WTC11 (cell line): ENCODE measurements around the gene SP100. TPM values are rescaled to one million over a fixed set of nuclear protein-coding genes. Genes with fewer than 3 reads are reported as not detected.

Experiments
- ATAC-seq: fragments of 200-7000 bp; cut with Tn5 transposase; 2 replicates; pipeline ENCODE4 v1.10.0; 2021; ENCODE audit warnings: mild to moderate bottlenecking, moderate library complexity
- CTCF ChIA-PET: fragments of 300-600 bp; sonication (Branson Sonifier 250); formaldehyde crosslinking; loops from one replicate; lab custom pipeline; 2021; ENCODE audit warnings: antibody characterized with exemption; lab: Charles Lee
- POLR2A ChIA-PET: fragments of 350-600 bp; sonication (Branson Sonifier 250); formaldehyde crosslinking; loops from one replicate; lab custom pipeline; 2021; ENCODE audit warnings: antibody characterized with exemption; lab: Charles Lee
- DNase-seq: peaks from one replicate; pipeline ENCODE4 v3.0.0; 2021; ENCODE audit warnings: low spot score
- H3K27ac Mint-ChIP-seq: 2 replicates; pipeline ENCODE4 v1.8.0; 2021; ENCODE audit warnings: mixed read lengths
- H3K27me3 Mint-ChIP-seq: 2 replicates; pipeline ENCODE4 v1.8.0; 2021; ENCODE audit warnings: low read depth, mild to moderate bottlenecking, moderate library complexity, mixed read lengths
- H3K36me3 Mint-ChIP-seq: 2 replicates; pipeline ENCODE4 v1.8.0; 2021; ENCODE audit warnings: mixed read lengths
- H3K4me1 Mint-ChIP-seq: 2 replicates; pipeline ENCODE4 v1.8.0; 2022; ENCODE audit warnings: mixed read lengths
- H3K4me3 Mint-ChIP-seq: 2 replicates; pipeline ENCODE4 v1.8.0; 2021; ENCODE audit warnings: mild to moderate bottlenecking, moderate library complexity, mixed read lengths
- H3K9me3 Mint-ChIP-seq: 2 replicates; pipeline ENCODE4 v1.8.0; 2021; ENCODE audit warnings: mixed read lengths
- CBFB ChIP-seq: sonication (generic); formaldehyde crosslinking; IDR thresholded peaks from 2 replicates; pipeline ENCODE4 v1.8.1; 2022; ENCODE audit warnings: mild to moderate bottlenecking, low read depth, missing genetic modification reagents
- CREM ChIP-seq: sonication (generic); formaldehyde crosslinking; IDR thresholded peaks from 2 replicates; pipeline ENCODE4 v1.8.1; 2022; ENCODE audit warnings: mild to moderate bottlenecking, missing genetic modification reagents, moderate library complexity
- FOXK1 ChIP-seq: sonication (generic); formaldehyde crosslinking; IDR thresholded peaks from 2 replicates; pipeline ENCODE4 v1.8.0; 2022; ENCODE audit warnings: mild to moderate bottlenecking, moderate library complexity, missing genetic modification reagents
- RELA ChIP-seq: sonication (generic); formaldehyde crosslinking; IDR thresholded peaks from 2 replicates; pipeline ENCODE4 v1.8.1; 2022; ENCODE audit warnings: missing genetic modification reagents, mild to moderate bottlenecking, borderline replicate concordance
- RORB ChIP-seq: fragments of 250-450 bp; sonication (Bioruptor Pico); IDR thresholded peaks from 2 replicates; pipeline ENCODE4 v1.9.0; 2021; ENCODE audit warnings: mild to moderate bottlenecking
- SMAD4 ChIP-seq: sonication (generic); formaldehyde crosslinking; IDR thresholded peaks from 2 replicates; pipeline ENCODE4 v1.8.0; 2022; ENCODE audit warnings: mild to moderate bottlenecking, missing genetic modification reagents
- ZBTB21 ChIP-seq: sonication (generic); formaldehyde crosslinking; IDR thresholded peaks from 2 replicates; pipeline ENCODE4 v1.8.1; 2023; ENCODE audit warnings: mild to moderate bottlenecking, missing genetic modification reagents, borderline replicate concordance
- ZNF138 ChIP-seq: sonication (generic); formaldehyde crosslinking; conservative IDR thresholded peaks from 2 replicates; pipeline ENCODE4 v1.8.1; 2022; ENCODE audit warnings: mild to moderate bottlenecking, moderate library complexity, missing genetic modification reagents
- ZNF671 ChIP-seq: fragments of 250-450 bp; sonication (Bioruptor Pico); IDR thresholded peaks from 2 replicates; pipeline ENCODE4 v1.8.0; 2021; ENCODE audit warnings: mild to moderate bottlenecking
- total RNA-seq: library from RNA; stranded (reverse); gene quantifications from 3 replicates; pipeline ENCODE4 v1.2.3, GENCODE V29; 2021
- TF ChIP-seq, protein P1 (sequence below): sonication (generic); formaldehyde crosslinking; IDR thresholded peaks from 2 replicates; pipeline ENCODE4 v1.8.0; 2022; ENCODE audit warnings: mild to moderate bottlenecking, missing genetic modification reagents
- TF ChIP-seq, protein P2 (sequence below): sonication (generic); formaldehyde crosslinking; IDR thresholded peaks from 2 replicates; pipeline ENCODE4 v1.8.1; 2022; ENCODE audit warnings: mild to moderate bottlenecking, missing genetic modification reagents, moderate library complexity, borderline replicate concordance
- TF ChIP-seq, protein P3 (sequence below): sonication (generic); formaldehyde crosslinking; IDR thresholded peaks from 2 replicates; pipeline ENCODE4 v1.8.1; 2023; ENCODE audit warnings: mild to moderate bottlenecking, missing genetic modification reagents, moderate library complexity
- TF ChIP-seq, protein P4 (sequence below): sonication (generic); formaldehyde crosslinking; IDR thresholded peaks from 2 replicates; pipeline ENCODE4 v1.8.0; 2023; ENCODE audit warnings: mild to moderate bottlenecking, missing genetic modification reagents
- TF ChIP-seq, protein P5 (sequence below): sonication (generic); formaldehyde crosslinking; IDR thresholded peaks from 2 replicates; pipeline ENCODE4 v1.8.1; 2022; ENCODE audit warnings: low read depth, missing genetic modification reagents, borderline replicate concordance
- TF ChIP-seq, protein P6 (sequence below): sonication (generic); formaldehyde crosslinking; IDR thresholded peaks from 2 replicates; pipeline ENCODE4 v1.8.0; 2023; ENCODE audit warnings: missing genetic modification reagents, mild to moderate bottlenecking, borderline replicate concordance
- TF ChIP-seq, protein P7 (sequence below): sonication (generic); formaldehyde crosslinking; IDR thresholded peaks from 2 replicates; pipeline ENCODE4 v1.8.1; 2023; ENCODE audit warnings: mild to moderate bottlenecking, missing genetic modification reagents, moderate library complexity
- TF ChIP-seq, protein P8 (sequence below): fragments of 250-450 bp; sonication (Bioruptor Pico); conservative IDR thresholded peaks from 2 replicates; pipeline ENCODE4 v1.9.0; 2021; ENCODE audit warnings: mild to moderate bottlenecking
- TF ChIP-seq, protein P9 (sequence below): sonication (generic); formaldehyde crosslinking; IDR thresholded peaks from 2 replicates; pipeline ENCODE4 v1.8.0; 2022; ENCODE audit warnings: missing genetic modification reagents

SP100 gene
- total RNA-seq, 1 experiment from 2014 or later, result 1.3 TPM

DNA sequence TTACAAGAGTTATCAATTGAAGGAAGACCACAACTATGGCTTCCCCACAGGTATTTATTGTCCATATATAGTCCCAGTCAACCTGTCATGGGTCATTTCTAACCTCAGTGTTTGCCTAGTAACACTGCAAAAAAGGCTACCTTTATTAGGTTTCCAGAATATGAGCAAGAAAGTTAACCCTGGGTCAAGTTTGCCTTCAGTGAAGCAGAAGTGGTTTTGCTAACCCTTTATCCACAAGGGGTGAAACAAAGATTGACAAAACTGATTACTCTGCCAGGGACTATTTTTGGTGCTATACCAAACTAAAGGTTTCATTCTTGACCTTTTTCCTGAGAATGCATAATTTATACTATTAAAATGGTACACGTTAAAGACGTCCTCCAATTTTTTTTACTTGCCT lies 28.8 kb downstream of the SP100 start:
- POLR2A ChIA-PET, result no interaction called here
- TF ChIP-seq, protein P1, sequence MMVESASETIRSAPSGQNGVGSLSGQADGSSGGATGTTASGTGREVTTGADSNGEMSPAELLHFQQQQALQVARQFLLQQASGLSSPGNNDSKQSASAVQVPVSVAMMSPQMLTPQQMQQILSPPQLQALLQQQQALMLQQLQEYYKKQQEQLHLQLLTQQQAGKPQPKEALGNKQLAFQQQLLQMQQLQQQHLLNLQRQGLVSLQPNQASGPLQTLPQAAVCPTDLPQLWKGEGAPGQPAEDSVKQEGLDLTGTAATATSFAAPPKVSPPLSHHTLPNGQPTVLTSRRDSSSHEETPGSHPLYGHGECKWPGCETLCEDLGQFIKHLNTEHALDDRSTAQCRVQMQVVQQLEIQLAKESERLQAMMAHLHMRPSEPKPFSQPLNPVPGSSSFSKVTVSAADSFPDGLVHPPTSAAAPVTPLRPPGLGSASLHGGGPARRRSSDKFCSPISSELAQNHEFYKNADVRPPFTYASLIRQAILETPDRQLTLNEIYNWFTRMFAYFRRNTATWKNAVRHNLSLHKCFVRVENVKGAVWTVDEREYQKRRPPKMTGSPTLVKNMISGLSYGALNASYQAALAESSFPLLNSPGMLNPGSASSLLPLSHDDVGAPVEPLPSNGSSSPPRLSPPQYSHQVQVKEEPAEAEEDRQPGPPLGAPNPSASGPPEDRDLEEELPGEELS (CRISPR knock-in tag), result no peak
- no peak for TF ChIP-seq CREM (CRISPR knock-in tag)
- TF ChIP-seq, protein P2, sequence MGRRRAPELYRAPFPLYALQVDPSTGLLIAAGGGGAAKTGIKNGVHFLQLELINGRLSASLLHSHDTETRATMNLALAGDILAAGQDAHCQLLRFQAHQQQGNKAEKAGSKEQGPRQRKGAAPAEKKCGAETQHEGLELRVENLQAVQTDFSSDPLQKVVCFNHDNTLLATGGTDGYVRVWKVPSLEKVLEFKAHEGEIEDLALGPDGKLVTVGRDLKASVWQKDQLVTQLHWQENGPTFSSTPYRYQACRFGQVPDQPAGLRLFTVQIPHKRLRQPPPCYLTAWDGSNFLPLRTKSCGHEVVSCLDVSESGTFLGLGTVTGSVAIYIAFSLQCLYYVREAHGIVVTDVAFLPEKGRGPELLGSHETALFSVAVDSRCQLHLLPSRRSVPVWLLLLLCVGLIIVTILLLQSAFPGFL (CRISPR knock-in tag), result no peak
- TF ChIP-seq, protein P3, sequence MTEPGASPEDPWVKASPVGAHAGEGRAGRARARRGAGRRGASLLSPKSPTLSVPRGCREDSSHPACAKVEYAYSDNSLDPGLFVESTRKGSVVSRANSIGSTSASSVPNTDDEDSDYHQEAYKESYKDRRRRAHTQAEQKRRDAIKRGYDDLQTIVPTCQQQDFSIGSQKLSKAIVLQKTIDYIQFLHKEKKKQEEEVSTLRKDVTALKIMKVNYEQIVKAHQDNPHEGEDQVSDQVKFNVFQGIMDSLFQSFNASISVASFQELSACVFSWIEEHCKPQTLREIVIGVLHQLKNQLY (CRISPR knock-in tag), result no peak
- TF ChIP-seq ZNF671, result no peak
- TF ChIP-seq, protein P4, sequence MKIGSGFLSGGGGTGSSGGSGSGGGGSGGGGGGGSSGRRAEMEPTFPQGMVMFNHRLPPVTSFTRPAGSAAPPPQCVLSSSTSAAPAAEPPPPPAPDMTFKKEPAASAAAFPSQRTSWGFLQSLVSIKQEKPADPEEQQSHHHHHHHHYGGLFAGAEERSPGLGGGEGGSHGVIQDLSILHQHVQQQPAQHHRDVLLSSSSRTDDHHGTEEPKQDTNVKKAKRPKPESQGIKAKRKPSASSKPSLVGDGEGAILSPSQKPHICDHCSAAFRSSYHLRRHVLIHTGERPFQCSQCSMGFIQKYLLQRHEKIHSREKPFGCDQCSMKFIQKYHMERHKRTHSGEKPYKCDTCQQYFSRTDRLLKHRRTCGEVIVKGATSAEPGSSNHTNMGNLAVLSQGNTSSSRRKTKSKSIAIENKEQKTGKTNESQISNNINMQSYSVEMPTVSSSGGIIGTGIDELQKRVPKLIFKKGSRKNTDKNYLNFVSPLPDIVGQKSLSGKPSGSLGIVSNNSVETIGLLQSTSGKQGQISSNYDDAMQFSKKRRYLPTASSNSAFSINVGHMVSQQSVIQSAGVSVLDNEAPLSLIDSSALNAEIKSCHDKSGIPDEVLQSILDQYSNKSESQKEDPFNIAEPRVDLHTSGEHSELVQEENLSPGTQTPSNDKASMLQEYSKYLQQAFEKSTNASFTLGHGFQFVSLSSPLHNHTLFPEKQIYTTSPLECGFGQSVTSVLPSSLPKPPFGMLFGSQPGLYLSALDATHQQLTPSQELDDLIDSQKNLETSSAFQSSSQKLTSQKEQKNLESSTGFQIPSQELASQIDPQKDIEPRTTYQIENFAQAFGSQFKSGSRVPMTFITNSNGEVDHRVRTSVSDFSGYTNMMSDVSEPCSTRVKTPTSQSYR (CRISPR knock-in tag), result no peak
- no peak for TF ChIP-seq ZBTB21 (CRISPR knock-in tag)
- TF ChIP-seq, protein P5, sequence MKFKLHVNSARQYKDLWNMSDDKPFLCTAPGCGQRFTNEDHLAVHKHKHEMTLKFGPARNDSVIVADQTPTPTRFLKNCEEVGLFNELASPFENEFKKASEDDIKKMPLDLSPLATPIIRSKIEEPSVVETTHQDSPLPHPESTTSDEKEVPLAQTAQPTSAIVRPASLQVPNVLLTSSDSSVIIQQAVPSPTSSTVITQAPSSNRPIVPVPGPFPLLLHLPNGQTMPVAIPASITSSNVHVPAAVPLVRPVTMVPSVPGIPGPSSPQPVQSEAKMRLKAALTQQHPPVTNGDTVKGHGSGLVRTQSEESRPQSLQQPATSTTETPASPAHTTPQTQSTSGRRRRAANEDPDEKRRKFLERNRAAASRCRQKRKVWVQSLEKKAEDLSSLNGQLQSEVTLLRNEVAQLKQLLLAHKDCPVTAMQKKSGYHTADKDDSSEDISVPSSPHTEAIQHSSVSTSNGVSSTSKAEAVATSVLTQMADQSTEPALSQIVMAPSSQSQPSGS (CRISPR knock-in tag), result no peak
- TF ChIP-seq ZNF138 (CRISPR knock-in tag), result no peak
- TF ChIP-seq FOXK1 (CRISPR knock-in tag), result no peak
- no peak for TF ChIP-seq RELA (CRISPR knock-in tag)
- no peak for TF ChIP-seq RORB
- TF ChIP-seq SMAD4 (CRISPR knock-in tag), result no peak
- TF ChIP-seq, protein P6, sequence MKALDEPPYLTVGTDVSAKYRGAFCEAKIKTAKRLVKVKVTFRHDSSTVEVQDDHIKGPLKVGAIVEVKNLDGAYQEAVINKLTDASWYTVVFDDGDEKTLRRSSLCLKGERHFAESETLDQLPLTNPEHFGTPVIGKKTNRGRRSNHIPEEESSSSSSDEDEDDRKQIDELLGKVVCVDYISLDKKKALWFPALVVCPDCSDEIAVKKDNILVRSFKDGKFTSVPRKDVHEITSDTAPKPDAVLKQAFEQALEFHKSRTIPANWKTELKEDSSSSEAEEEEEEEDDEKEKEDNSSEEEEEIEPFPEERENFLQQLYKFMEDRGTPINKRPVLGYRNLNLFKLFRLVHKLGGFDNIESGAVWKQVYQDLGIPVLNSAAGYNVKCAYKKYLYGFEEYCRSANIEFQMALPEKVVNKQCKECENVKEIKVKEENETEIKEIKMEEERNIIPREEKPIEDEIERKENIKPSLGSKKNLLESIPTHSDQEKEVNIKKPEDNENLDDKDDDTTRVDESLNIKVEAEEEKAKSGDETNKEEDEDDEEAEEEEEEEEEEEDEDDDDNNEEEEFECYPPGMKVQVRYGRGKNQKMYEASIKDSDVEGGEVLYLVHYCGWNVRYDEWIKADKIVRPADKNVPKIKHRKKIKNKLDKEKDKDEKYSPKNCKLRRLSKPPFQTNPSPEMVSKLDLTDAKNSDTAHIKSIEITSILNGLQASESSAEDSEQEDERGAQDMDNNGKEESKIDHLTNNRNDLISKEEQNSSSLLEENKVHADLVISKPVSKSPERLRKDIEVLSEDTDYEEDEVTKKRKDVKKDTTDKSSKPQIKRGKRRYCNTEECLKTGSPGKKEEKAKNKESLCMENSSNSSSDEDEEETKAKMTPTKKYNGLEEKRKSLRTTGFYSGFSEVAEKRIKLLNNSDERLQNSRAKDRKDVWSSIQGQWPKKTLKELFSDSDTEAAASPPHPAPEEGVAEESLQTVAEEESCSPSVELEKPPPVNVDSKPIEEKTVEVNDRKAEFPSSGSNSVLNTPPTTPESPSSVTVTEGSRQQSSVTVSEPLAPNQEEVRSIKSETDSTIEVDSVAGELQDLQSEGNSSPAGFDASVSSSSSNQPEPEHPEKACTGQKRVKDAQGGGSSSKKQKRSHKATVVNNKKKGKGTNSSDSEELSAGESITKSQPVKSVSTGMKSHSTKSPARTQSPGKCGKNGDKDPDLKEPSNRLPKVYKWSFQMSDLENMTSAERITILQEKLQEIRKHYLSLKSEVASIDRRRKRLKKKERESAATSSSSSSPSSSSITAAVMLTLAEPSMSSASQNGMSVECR (CRISPR knock-in tag), result no peak
- TF ChIP-seq, protein P7, sequence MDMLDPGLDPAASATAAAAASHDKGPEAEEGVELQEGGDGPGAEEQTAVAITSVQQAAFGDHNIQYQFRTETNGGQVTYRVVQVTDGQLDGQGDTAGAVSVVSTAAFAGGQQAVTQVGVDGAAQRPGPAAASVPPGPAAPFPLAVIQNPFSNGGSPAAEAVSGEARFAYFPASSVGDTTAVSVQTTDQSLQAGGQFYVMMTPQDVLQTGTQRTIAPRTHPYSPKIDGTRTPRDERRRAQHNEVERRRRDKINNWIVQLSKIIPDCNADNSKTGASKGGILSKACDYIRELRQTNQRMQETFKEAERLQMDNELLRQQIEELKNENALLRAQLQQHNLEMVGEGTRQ (CRISPR knock-in tag), result no peak
- TF ChIP-seq, protein P8, sequence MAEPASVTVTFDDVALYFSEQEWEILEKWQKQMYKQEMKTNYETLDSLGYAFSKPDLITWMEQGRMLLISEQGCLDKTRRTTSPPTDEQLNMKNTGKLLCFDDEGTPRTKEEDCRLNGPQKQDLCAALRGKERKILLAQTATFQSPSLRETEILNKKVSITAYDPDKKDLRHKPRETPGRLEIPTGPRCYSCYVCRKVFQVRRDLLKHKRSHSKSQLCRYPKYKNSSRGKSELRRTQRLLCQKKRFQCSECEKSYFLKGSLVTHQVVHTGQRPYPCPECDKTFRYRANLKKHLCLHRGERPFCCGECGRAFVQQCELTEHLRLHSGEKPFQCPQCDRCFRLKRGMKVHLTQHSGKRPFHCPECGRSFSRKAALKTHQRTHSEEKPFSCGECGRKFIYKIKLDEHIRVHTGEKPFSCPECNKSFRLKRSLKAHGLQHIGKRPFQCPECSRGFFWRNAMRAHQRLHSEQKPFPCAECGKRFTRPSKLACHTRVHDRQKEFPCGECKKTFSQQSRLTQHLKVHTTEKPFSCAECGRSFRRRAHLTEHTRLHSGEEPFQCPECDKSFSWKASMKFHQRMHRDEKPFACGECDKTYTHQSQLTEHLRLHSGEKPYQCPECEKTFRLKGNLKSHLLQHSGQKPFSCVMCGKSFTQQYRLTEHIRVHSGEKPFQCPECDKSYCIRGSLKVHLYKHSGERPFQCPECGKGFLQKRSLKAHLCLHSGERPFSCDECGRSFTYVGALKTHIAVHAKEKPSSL (CRISPR knock-in tag), result no peak
- TF ChIP-seq, protein P9, sequence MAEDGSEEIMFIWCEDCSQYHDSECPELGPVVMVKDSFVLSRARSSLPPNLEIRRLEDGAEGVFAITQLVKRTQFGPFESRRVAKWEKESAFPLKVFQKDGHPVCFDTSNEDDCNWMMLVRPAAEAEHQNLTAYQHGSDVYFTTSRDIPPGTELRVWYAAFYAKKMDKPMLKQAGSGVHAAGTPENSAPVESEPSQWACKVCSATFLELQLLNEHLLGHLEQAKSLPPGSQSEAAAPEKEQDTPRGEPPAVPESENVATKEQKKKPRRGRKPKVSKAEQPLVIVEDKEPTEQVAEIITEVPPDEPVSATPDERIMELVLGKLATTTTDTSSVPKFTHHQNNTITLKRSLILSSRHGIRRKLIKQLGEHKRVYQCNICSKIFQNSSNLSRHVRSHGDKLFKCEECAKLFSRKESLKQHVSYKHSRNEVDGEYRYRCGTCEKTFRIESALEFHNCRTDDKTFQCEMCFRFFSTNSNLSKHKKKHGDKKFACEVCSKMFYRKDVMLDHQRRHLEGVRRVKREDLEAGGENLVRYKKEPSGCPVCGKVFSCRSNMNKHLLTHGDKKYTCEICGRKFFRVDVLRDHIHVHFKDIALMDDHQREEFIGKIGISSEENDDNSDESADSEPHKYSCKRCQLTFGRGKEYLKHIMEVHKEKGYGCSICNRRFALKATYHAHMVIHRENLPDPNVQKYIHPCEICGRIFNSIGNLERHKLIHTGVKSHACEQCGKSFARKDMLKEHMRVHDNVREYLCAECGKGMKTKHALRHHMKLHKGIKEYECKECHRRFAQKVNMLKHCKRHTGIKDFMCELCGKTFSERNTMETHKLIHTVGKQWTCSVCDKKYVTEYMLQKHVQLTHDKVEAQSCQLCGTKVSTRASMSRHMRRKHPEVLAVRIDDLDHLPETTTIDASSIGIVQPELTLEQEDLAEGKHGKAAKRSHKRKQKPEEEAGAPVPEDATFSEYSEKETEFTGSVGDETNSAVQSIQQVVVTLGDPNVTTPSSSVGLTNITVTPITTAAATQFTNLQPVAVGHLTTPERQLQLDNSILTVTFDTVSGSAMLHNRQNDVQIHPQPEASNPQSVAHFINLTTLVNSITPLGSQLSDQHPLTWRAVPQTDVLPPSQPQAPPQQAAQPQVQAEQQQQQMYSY (CRISPR knock-in tag), result no peak
- no peak for TF ChIP-seq CBFB (CRISPR knock-in tag)

More for the DNA sequence above, 28.8 kb downstream of the SP100 start:
- CTCF ChIA-PET, result no interaction called here
- DNase-seq, result no peak
- no peaks in the 10 kb centered on the region for H3K9me3 Mint-ChIP-seq
- no peak overlapping the region for H3K27ac Mint-ChIP-seq
- no peak for ATAC-seq
- H3K27me3 Mint-ChIP-seq, result no peaks in the 10 kb centered on the region
- H3K36me3 Mint-ChIP-seq, result no peaks in the 10 kb centered on the region
- H3K4me1 Mint-ChIP-seq, result peaks cover 8% of the 10 kb centered on the region
- H3K4me3 Mint-ChIP-seq, result no peak overlapping the region
